LoVo (cell line): Measurements from ENCODE around the gene TRMT10B.
"Not testable (repeated sequence)": the region's sequence is repeated elsewhere in the genome, so short reads cannot be mapped to it uniquely, and the experiment has no call there.

Experiments used
- DNase-seq: peaks from one replicate; pipeline ENCODE4 v3.0.0-alpha.2; 2016; ENCODE audit warnings: low spot score

Gene TRMT10B

DNA sequence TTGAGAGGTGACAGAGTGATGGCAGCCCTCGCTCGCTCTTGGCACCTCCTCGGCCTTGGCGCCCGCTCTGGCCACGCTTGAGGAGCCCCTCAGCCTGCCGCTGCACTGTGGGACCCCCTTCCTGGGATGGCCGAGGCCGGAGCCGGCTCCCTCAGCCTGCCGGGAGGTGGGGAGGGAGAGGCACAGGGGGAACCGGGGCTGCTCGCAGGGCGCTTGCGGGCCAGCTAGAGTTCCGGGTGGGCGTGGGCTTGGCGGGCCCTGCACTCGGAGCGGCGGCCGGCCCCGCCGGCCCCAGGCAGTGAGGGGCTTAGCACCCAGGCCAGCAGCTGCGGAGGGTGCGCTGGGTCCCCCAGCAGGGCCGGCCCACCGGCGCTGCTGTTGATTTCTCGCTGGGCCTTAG, 1.9 kb upstream of the TRMT10B start:
- DNase-seq: not testable (repeated sequence)

DNA sequence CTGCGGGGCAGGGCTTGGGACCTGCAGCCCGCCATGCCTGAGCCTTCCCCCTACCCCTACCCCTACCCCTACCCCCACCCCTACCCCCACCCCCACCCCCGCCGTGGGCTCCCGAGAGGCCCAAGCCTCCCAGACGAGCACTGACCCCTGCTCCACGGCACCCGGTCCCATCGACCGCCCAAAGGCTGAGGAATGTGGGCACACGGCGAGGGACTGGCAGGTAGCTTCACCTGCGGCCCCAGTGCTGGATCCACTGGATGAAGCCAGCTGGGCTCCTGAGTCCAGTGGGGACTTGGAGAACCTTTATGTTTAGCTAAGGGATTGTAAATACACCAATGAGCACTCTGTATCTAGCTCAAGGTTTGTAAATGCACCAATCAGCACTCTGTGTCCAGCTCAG, 1.5 kb upstream of the TRMT10B start:
- DNase-seq: not testable (repeated sequence)

- DNase-seq: no peak
These were observed 740 bp upstream of the TRMT10B start for GRCh38 chr9:37752642-37753488.

- no peak for DNase-seq
These were observed 5.1 kb downstream of the TRMT10B start for GRCh38 chr9:37758747-37759146.

DNA sequence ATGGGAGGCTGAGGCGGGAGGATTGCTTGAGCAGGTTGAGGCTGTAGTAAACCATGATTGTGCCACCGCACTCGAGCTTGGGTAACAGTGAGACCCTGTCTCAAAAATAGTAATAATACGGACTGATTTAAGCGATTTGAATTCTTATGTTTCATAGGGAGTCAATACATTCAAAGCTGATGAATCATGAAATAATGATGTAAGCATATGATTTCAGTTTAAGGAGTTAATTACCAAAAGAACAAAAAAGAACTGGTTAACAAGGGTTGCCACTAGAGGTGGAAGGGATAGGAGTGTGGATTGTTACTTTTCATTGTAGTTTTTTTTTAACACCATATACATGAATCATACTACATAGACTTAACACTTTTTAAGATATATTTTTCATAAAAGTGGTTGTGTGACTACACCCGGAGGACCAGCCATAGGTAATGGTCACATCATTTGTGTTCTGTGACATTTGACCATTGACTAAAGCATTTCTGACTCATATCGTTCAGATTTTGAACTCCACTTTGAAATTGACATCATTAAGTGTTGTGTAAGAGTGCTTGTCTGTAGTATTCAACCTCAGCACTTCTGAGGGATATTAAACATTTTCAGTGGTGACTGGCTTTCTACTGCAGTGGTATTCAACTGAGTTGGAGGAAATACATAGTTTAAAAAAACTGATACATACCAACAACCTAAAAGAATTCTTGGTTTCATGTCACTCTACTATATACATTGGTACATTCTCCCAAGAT, 7.0 kb downstream of the TRMT10B start:
- no peak for DNase-seq

GRCh38 chr9:37761511-37761910, 7.9 kb downstream of the TRMT10B start:
- DNase-seq: no peak

- not testable (repeated sequence) for DNase-seq
These were observed 11.7 kb downstream of the TRMT10B start for GRCh38 chr9:37765263-37765662.

GRCh38 chr9:37769306-37769705, 15.7 kb downstream of the TRMT10B start:
- no peak for DNase-seq

GRCh38 chr9:37769995-37770394, 16.4 kb downstream of the TRMT10B start:
- DNase-seq: no peak

GRCh38 chr9:37775216-37775919, 21.8 kb downstream of the TRMT10B start:
- DNase-seq: no peak

DNA sequence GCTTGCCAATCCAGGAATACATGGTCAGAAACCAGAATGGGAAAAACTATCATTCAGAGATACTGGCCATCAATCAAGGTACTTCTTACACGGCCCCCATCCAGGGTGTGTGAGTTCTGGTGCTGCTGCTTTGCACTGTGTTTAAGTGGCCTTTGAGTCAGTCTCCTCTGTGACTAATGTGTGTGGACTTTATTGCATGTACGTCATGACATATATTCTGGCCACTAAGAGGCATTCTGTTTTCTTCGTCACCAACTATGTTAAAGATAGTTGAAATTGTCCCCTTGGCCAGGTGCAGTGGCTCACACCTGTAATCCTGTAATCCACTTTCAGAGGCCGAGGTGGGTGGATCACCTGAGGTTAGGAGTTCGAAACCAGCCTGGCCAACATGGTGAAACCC, 22.7 kb downstream of the TRMT10B start:
- DNase-seq: no peak

DNA sequence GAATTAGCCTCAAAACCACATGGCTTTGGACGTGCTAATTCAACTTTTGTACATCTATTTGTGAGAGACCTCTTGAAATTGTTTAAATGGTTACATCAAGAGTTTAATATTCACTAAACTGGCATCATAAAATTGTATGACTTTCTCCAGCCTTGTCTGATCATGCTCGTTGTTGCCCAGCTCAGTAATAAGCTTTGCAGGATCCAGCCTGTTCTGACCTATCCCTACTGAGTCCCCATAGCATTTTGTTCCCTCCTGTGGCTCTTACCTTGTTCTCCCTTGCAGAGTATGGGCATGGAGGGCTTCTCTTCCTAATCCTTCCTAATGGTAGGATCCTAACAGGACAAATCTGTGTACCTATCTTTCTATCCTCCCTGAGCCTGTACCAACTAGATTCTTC, 24.9 kb downstream of the TRMT10B start:
- no peak for DNase-seq

- DNase-seq: no peak
These were observed 30.6 kb downstream of the TRMT10B start for GRCh38 chr9:37784291-37784615.

DNA sequence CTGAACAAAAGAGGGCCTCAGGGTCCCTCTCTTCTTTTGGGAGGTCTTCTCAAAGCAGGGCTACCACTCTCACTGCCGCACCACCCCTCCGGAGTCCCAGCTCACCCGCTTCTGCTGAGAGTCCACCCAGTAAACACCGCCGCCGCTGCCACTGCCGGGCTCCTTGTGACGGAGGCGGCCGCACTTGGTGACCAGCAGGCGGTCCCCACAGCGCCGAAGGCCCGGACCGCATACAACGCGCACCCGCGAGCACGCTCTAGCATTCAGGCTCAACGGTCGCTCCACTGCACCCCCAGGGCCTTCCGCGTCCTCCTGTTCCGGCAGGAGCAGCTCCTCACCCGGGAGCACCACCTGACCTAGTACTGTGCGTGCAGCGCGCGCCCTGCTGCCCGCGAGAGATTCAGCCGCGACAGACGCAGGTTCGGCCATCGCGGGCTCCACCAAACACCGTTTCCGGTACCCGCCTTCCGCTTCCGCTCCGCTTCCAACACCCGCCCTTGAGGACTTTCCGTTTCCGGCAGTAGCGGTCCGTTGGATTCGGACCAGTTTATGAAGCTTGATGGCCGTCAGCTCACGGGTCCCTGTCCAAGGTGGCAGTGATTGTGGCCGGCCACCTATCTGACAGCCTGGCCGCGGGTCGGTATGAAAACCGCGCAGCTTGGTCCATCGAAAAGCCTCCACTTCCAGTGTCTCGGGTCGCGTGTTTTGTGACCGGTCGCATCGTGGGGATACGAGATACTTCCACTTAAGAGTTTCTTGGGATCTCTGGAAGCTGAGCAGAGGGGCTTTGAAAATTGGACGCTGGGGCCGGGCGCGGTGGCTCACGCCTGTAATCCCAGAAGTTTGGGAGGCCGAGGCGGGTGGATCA, 31.2 kb downstream of the TRMT10B start, which contains the start of gene EXOSC3:
Gene EXOSC3, minus strand, starts transcription at position 449 of the 868 bp plus-strand sequence. Its CDS starts 20 bp downstream, at position 429.
- DNase-seq: peak; percentile 93

GRCh38 chr9:37787059-37787458, 33.5 kb downstream of the TRMT10B start:
- DNase-seq: no peak

DNA sequence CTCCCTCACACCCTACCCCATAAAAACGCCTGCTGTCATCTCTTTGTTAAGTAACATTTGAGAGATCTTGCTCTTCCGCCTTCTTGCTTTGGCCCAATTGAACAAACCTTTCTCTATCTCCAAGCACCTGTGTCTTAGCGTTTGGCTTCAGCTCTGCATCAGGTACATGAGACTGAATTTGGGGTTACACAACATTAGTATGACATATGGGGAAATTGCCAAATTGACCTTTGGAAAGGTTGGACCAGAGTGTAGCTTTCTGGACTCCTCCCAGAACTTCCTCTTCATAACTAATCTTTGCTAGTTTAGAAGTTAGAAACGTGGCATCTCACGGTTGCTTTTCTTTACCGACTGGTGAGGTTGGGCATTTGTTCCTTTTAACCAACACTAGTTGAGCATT, 34.7 kb downstream of the TRMT10B start:
- no peak for DNase-seq

DNA sequence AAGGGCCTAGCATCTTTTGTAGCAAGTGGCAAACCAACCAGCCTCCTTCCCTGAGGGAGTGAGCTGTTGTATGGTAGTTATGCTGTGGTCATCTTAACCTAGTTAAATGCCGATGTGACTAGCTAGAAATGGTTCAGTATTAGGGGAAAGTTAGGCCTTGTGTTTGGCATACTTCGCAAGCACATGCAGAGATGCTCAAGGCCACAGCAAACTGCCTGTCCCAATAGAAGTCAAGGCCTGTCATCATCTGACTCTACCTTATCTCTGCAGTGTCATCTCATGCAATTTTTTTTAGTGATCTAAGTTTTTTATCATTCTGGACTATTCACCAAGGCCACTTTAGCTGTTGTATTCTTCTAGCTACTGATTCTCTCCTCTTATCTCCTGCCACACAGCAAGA, 36.5 kb downstream of the TRMT10B start:
- DNase-seq: no peak

DNA sequence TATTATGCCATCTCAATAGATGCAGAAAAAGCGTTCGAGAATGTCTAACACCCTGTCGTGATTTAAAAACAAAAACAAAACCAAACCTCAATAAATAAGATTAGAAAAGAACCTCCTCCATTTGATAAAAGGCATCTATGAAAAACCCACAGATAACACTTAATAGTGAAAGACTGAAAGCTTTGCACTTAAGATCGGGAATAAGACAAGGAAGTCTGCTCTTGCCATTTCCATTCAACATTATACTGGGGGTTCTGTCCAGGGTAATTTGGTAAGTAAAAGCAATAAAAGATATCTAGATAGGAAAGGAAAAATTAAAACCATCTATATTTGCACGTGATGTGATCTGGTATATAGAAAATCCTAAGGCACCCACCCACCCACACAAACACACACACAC, 38.5 kb downstream of the TRMT10B start:
- DNase-seq: no peak

- no peak for DNase-seq
These were observed 42.6 kb downstream of the TRMT10B start for GRCh38 chr9:37796232-37796631.

DNA sequence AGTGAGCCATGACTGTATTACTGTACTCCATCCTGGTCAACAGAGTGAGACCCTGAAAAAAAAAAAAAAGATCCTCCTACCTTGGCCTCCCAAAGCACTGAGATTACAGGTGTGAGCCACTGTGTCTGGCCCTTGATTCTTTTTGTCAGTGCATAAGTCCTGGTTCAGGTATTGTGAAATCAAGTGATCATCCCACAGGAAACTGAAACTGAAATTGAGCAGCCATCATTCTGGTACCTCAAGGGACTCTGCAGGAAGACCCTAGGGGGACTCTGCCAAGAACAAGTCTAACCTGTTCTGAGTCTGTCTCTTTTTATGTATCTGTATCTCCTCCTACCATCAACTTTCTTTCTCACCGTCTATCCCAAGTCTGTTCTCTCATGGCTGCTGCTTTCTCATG, 45.1 kb downstream of the TRMT10B start:
- no peak for DNase-seq

GRCh38 chr9:37800631-37801286, 47.2 kb downstream of the TRMT10B start, which contains the start of gene DCAF10:
Gene DCAF10 (plus strand): TSS chr9:37800797. CDS start chr9:37800867, 70 bp downstream.
- DNase-seq: peak; percentile 87
